ENCODE results near the gene DUT.

Gene DUT

DNA sequence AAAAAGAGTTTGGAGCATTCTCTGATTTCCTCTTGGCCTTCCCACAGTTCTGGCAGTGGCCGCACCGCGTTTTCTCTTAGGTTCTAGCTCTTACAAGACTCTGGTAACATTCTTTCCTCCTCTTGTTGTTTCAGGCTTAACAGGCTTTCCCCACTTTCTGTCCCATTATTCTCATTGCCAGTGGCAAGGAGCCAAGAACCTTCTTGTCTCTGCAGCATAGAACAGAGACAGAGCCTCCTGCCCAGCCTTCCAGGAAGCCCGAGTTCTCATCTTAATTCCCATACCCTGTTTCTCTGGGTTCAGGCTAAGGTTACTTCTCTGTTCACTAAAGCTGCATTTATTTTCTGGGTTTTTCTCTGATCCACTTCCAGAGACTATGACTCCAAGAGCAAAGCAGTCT lies 61.1 kb downstream of the DUT start:
- TF ChIP-seq, protein P1, sequence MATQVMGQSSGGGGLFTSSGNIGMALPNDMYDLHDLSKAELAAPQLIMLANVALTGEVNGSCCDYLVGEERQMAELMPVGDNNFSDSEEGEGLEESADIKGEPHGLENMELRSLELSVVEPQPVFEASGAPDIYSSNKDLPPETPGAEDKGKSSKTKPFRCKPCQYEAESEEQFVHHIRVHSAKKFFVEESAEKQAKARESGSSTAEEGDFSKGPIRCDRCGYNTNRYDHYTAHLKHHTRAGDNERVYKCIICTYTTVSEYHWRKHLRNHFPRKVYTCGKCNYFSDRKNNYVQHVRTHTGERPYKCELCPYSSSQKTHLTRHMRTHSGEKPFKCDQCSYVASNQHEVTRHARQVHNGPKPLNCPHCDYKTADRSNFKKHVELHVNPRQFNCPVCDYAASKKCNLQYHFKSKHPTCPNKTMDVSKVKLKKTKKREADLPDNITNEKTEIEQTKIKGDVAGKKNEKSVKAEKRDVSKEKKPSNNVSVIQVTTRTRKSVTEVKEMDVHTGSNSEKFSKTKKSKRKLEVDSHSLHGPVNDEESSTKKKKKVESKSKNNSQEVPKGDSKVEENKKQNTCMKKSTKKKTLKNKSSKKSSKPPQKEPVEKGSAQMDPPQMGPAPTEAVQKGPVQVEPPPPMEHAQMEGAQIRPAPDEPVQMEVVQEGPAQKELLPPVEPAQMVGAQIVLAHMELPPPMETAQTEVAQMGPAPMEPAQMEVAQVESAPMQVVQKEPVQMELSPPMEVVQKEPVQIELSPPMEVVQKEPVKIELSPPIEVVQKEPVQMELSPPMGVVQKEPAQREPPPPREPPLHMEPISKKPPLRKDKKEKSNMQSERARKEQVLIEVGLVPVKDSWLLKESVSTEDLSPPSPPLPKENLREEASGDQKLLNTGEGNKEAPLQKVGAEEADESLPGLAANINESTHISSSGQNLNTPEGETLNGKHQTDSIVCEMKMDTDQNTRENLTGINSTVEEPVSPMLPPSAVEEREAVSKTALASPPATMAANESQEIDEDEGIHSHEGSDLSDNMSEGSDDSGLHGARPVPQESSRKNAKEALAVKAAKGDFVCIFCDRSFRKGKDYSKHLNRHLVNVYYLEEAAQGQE (IDR thresholded peaks at IDR 0.05; ENCODE audit: insufficient read depth in 1 of 2, low read depth in 2 of 2, low read length in 2 of 2) = no peak
- TF ChIP-seq TAF1 (IDR thresholded peaks at IDR 0.05; ENCODE audit: borderline replicate concordance, insufficient read depth, low read length) (no peak), SIN3A (IDR thresholded peaks at IDR 0.05; ENCODE audit: borderline replicate concordance, insufficient read depth, low read length) (no peak), FOXP2 (optimal IDR thresholded peaks at IDR 0.05; ENCODE audit: borderline replicate concordance, extremely low read depth, extremely low read length, insufficient read depth) (no peak), POLR2AphosphoS5 (IDR thresholded peaks at IDR 0.05; ENCODE audit: low read depth, low read length) (no peak)
